ENCODE measurements around the gene MME. TPM values are rescaled to one million over a fixed set of nuclear protein-coding genes. Genes with fewer than 3 reads are reported as not detected.

Gene MME
- 2.6 and 11.7 TPM in 2 replicates for total RNA-seq

GRCh38 chr3:155079746-155080487 is at the start of gene MME:
MME (plus strand) TSS chr3:155080319; CDS start chr3:155084168, 3,849 bp downstream.

Other genes starting within 250 kb of the MME start
- not detected in 2 replicates for gene STRIT1, start 213.4 kb downstream of the MME start, total RNA-seq